ENCODE results near the gene ADGRD1.
A peak's percentile ranks its signal among the peaks of the same experiment; 100 is the strongest.

Gene ADGRD1

DNA sequence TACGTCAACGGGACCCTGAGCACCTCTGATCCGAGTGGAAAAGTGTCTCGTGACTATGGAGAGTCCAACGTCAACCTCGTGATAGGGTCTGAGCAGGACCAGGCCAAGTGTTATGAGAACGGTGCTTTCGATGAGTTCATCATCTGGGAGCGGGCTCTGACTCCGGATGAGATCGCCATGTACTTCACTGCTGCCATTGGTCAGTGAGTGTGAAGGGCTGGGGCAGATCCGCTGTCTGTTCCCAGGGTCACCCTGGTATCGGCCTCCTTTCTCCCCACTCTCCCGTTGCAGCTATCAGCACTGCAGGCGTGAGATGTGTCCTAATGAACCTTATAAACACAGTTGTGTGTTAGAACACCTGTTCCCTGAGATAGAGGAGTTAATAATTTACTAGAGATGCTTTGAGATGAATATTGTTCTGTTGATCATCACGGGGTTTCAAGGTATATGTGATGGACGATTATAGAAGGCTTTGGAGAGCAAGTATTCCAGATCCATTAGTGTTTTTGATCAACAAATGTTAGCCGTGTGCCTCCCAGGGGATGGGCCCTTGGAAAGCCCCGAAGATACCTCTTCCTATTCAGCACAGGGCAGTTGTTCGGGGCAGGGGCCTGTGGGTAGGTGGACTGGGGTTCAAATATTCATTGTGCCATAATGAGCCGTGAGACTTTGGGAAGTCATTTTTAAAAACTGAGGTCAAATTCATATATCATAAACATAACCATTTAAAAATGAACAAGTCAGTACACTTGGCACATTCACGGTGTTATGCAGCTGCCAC is 33.6 kb downstream of the ADGRD1 start:
- no peak for DNase-seq (ENCODE audit: low spot score)

DNA sequence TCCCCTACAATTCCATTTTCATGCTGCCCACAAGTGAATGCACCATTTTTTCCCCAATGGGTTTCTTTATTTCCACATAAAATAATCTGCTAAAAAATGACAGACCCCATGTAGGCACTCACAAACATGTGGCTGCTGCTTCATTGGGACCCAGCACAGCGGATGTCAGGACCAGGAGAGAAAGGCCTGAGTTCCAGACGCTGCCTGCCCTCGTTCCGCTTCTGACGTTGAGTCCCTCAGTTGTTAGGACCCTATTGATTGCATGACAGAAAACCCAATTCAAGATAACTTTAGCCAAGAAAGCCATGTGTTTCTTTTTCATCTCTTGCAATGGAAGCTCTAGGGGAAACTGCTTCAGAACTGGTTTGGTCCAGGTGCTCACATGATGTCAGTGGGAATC is 34.6 kb downstream of the ADGRD1 start:
- no peak for DNase-seq (ENCODE audit: low spot score)

DNA sequence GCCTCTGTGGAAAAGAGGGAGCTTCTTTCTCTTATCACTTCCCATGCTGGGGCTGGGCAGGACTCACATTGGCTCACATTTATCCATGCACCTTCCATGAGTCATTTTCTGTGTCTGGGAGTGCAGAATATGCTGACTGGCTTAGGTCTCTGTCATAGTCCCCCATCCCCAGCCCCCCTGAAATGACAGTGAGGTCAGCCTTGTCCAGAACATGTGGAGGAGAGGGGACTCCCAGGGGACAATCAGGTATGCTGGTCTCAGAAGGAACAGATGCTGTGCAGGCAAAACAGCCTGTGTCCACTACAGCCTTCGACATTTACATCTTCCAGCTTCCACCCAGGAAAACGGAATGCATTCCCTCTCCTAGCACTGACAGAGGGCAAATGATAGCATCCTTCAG is 35.0 kb downstream of the ADGRD1 start:
- DNase-seq (ENCODE audit: low spot score), result no peak

DNA sequence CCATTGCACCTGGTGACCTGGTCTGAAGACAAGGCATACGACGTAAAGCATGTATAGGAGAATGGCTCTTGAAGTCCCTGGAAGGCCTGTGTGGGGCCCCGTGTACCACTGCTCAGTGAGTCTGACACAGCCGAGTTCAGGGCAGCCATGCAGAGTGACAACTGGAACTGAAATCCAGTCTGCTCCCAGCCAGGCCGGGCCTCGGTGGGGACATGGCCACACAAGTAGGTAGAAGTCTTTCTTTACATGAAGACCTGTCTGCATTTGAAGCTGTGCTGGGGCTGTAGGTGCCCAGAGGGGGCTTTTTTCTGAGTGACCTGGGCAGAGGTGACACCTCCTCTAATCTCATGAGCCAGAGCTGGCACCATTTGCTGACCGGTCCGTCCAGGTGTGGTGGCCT is 35.7 kb downstream of the ADGRD1 start:
- no peak for DNase-seq (ENCODE audit: low spot score)

DNA sequence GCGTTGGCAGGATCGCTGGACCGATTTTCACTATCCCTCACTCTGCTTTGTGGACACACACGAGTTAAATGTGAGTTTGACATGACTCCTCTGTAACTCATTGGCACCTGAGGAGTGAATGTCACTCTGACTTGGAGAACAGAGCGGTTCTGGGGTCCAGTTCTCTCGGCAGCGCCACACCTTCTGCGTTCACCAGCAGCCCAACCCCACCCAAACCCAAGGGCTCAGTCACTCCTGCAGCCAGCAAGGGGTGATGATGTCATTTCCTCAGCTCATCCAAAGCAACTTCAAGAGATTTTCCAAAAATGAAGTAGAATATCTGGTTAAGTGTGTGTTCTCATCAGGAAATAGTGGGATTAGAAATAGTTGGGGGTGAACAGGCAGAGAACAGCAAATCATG is 36.3 kb downstream of the ADGRD1 start:
- no peak for DNase-seq (ENCODE audit: low spot score)

DNA sequence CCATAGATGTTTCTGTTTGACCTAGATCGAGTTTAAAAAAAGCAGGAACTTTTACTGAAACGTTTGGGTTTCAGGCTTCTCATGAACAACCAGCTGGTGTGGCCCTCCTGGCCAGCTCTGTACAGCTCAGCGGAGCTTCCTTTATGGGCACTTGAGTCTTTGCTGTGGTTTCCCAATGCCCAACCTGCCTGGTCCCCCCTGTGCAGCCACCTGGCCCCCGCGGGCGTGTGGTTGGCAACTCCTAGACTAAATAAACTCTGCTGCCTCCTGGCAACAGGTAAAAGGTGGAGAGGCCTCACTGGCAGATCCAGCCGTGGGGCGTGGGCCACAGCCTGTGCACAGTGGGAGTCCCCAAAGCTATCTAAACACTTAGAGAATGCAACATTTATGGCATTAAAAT is 38.7 kb downstream of the ADGRD1 start:
- no peak for DNase-seq (ENCODE audit: low spot score)

DNA sequence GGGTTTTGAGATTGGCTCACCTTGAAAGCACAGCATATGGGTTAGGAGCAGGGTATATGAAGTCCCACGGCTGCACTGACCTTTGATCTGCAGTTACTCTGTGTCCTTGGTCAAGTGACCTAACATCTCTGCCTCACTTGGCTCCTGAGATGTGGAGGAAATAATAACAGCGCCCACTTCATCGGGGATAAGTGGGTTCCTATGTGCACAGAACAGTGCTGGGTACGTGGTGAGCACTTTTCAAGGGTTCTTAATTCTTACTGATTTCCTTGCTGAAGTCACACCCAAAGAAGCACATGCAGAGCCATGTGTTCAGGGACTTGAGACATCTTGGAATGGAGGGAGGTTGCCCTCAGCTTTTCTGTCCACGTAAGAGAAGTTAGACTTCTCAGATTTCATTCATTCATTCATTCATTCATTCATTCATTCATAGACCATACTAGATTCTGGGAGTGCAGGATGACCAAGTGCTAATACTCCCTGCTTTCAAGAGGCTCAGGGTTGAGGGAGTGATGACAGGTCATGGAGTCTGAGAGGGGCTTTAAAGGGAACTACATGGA is 39.4 kb downstream of the ADGRD1 start:
- DNase-seq (ENCODE audit: low spot score), result no peak

DNA sequence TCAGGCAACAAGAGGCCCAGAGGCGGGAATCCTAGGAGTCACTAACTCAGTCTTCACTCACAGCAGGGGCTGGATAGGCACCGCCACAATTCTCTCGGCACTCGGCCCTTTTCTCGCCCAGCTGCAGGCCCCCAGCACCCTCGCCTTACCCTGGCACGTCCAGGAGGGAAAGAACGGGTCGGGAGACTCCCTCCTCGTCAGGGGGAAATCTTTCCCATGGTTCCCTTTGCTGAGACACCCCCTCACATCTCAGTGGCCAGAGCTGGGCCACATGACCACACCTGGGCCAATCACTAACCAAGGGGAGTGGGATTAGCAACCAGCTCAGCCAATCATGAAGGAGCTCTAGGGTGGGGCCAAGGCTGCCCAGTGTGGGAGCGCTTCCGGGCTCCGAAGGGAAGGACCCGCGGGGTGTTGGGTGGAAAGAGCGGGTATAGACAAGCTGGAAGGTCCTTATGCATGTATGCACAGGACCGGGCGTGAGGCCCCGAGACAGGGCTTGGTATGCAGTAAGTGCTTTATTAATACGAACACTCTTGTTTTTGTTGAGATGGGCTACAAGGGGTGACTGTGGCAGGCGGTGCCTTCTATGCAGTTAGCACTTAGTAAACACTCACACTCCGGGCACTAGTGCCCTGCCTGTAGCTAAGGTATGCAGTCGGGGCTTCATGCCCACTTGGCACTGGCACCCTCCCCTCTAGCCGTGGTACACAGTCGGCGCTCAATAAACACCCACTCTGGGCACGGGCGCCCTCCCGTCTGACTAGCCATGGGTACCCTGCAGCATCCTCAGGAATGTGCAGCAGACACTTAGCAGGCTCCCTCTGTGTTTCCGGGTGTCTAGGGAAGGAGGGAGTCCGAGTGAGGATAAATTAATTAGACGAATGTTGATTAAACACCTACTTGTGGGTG is 40.3 kb downstream of the ADGRD1 start:
- DNase-seq (ENCODE audit: low spot score), result no peak

DNA sequence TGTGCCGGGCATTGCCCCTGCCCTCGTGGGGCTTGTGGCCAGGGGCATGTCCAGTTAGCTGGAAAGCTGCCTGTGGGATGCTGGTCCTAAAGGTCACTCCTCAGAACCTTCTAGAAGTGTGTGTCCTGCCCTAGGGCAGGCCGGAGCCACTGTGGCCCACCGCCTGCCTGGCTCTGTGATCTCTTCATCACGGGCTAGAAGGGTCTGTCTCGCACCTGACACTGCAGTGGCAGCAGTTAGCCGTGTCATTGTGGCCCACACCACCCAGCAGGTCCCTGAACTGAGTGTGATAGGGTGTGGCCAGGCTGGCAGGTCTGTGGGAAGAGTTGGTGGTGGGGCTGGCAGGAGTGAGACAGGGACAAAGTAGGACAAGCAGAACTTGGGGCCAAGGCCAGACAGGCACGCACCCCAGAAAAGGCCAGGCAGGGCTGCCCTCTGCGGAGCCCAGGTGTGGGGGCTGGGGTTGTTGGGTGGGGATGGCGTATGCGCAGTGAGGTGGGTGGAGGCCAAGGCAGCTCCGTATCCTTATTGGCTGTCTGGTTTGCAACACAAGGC is 41.2 kb downstream of the ADGRD1 start:
- no peak for DNase-seq (ENCODE audit: low spot score)

DNA sequence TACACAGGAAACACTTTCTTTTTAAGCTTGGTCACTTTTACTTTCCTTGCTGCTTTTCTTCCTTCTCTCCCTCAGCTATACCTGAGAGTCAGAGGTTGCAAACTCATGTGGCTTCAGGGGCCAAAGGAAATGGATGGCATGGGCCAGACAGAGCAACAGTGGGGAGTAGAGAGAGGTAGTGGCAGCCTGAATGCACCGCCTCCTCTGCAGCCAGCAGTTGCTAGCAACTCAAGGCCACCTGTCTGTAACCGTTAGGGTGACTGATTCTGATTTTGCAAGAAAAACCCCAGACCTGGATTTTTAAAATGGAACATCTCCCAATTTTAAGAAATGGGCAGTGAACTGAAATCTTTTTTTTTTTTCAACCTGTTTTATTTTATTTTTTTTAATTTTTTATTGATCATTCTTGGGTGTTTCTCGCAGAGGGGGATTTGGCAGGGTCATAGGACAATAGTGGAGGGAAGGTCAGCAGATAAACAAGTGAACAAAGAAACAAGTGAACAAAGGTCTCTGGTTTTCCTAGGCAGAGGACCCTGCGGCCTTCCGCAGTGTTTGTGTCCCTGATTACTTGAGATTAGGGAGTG is 41.8 kb downstream of the ADGRD1 start:
- peak; percentile 23 for DNase-seq (ENCODE audit: low spot score)

DNA sequence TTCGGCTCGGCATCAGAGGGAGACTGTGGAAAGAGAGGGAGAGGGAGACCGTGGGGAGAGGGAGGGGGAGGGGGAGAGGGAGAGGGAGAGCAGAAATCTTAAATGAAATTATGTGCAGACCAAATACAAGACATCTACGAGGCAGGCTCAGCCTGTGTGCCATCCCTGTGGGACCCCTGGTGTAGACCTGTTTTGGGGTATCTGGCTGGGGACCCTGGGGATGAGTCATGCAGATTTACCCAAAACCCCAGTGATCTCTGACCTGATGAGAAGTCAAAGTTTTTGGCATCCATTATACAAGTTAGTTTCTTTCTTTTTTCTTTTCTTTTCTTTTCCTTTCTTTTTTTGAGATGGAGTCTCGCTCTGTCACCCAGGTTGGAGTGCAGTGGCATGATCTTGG is 44.4 kb downstream of the ADGRD1 start:
- DNase-seq (ENCODE audit: low spot score), result no peak

DNA sequence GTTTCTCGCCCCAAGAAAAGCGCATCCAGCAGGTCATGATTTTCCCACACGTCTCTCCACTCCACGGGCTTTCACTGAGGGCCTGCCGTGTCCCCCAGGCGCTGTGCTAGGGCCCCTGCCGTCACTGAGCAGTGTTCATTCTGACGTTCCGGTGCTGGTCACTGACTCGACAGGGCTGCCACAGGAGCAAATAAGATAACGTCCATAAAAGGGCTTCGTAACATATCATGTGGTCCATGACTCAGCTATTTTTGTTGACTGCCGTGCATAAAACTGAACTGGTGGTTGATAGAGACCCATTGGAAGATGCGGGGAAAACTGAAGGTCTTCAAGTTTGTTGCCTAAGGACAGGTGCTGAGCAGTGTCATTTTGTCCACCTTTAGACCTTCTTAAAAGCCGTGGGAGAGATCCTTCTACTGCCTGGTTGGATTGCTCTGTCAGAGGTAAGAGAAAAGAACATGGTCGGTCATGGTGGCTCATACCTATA is 46.3 kb downstream of the ADGRD1 start:
- no peak for DNase-seq (ENCODE audit: low spot score)

DNA sequence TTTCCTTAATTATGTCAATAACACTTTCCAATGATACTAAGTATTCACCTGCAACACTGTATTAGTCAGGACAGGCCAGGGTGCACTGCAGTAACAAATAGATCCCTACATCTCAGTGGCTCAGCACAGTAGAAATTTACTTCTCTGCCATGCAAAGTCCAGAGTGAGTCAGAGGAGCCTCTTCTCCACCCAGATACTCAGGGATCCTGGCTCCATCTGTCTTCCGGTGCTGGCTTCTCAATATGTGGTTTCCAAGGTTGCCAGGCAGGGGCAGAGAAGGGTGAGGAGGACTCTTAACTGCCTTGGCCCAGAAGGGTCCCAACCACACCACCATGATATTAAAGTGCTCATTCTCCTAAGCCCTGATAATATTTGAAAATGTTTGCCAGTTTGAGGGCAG is 47.8 kb downstream of the ADGRD1 start:
- DNase-seq (ENCODE audit: low spot score), result no peak

DNA sequence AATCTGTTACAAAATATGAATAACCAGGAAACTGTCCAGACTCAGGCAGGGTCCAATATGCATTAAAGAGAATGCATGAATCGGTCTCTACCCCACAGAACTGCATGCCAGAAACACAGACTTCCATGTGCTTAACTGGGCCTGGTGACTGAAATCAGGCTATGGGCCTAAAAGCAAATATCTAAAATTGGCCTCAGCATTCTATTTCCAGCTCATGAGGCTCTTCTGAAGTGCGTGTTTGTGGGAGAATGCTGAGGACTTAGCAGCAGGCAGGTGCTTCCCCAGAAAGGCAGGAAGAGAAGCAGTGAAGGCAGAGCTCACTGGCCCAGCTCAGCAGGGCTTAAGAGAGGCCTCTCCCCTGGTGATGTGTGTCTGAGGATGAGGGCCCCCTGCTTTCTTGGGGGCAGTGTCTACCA is 48.5 kb downstream of the ADGRD1 start:
- DNase-seq (ENCODE audit: low spot score), result peak; percentile 35

DNA sequence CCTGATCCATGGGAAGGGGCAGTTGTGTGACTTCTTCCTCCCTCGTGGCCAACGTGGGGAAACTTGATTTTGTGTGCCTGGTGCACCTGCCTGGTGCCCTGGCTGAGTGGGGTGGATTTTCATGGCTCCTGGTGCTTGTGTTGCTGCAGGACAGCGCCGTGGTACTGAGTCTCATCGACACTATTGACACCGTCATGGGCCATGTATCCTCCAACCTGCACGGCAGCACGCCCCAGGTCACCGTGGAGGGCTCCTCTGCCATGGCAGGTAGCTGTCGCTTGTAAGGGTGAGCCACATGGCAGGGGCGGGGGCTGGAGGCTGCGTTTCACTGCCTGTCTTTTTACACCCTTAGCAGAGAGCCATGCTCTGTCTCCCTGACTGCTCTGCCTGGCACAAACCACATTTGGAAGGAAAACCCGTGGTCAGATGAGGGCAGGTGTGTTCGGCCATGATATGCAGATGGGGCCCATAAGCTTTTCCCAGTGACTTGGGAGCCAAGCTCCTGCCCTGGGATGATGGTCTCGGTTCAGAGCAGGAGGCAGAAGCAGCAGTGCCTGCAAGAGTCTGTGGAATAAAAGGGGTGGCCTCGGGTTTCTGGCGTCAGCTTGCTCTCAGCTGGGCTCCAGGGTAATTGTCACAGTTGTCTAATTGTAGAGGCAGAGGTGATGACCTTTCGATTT is 49.5 kb downstream of the ADGRD1 start:
- no peak for DNase-seq (ENCODE audit: low spot score)

DNA sequence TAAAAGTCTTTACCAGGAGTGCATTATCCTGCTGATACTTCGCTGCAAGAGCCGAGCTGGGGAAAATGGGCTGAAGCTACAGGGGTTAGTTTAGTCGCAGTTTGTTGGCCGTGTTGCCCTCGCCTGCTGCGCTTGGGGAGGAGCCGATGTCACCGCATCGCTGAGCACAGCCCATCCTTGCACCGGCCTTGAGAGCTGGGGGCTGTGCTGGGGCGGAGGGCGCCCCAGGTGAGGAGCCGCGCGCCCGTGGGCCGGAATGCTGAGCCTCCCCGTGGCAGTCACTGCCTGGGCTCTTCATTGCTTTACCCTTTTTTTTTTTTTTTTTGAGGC is 50.0 kb downstream of the ADGRD1 start:
- DNase-seq (ENCODE audit: low spot score), result no peak

DNA sequence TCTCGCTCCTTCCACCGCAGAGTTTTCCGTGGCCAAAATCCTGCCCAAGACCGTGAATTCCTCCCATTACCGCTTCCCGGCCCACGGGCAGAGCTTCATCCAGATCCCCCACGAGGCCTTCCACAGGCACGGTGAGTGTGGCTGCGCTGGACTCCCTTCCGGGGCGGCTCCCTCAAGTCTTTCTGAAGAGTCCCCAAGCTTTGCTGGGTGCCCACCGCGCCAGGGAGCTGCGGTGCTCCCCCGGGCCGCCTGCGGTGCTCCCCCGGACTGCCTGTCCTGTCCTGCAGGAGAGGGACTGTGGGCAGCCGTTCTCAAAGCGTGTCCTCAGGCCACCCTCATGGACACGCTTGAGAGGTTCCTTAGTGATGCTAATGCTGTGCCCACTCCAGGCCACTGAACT is 50.5 kb downstream of the ADGRD1 start:
- DNase-seq (ENCODE audit: low spot score), result no peak

DNA sequence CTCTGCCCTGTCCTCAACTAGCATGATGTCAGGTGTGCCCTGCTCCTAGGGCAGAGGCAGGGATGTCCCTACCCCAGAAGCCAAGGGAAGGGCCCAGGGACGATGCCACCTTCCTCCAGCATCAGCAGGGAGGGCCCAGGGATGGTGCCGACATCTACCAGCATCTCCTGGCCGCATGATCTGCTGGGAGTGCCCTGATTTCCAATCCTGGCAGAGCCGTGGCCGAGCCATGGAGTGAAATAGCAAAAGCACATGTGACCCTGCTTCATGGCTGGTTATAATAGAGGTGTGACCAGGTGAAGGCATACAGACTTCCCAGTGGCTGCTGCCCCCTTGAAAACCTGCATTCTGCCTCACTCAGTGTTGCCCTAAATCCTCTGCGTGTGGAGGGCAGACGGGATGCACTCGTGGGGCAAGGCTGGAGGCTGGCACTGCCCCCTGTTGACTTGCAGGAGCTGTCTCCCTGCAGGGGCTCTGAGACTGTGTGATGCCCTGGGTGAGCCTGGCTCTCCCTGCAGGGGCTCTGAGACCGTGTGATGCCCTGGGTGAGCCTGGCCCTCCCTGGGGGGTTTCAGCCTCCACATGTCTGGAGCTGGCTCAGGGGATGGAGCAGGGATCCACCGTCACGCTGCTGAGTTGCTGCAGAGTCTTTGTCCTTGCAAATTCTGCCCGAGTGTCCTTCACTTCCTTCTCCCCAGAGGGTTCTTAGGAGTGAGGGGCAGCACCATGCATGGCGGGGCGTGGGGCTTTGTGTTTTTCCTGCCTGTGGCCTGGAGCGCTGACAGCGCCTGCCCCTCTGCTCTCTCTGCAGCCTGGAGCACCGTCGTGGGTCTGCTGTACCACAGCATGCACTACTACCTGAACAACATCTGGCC is 51.7 kb downstream of the ADGRD1 start:
- no peak for DNase-seq (ENCODE audit: low spot score)

DNA sequence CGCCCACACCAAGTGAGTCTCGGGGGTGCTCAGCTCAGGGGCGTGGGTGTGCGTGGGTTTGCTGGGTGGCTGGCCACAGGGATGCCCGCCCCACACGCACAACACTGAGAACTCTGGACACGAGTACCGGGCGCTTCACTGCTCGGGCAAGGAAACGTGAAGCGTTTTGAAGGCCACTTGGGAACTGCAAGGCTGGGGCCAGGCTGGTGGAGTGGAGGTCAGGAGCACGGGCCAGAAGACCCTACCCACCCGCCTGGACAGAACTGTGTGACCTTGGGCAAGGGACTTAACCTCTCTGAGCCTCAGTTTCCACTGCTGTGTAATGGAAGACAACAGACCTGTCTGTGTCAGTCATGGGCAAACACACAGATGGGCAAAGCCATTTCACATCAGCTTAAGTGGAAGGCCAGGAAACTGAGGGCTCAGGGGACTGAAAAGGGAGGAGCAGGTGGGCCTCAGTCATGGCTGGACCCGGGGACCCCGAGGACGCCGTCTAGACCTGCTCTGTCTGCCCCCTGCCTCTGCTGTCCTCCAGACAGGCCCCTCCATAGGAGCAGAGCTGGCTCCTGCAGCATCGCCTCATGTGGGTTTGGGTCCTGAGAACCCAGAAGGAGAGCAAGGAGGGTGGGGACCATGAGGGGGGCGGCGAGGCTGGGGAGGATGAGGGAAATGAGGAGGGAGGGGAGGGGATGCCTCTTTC is 52.5 kb downstream of the ADGRD1 start:
- no peak for DNase-seq (ENCODE audit: low spot score)
